Fibroblast of pulmonary artery (primary cell): Measurements from ENCODE around the gene FLOT1.
"Not testable (repeated sequence)": the region's sequence is repeated elsewhere in the genome, so short reads cannot be mapped to it uniquely, and the experiment has no call there.

Source experiments
- DNase-seq: peaks from one replicate; pipeline ENCODE4 v3.0.0-alpha.2; 2010; ENCODE audit warnings: low read depth
- H3K4me3 ChIP-seq: replicated peaks from 2 replicates; pipeline ENCODE4 v1.5.1; 2011; ENCODE audit warnings: low read depth, mild to moderate bottlenecking, control low read depth, low read length, moderate library complexity
- CTCF ChIP-seq: IDR thresholded peaks from 2 replicates; pipeline ENCODE4 v1.5.1; 2011; ENCODE audit warnings: mild to moderate bottlenecking, control low read depth, low read length, inconsistent platforms; ENCODE audit errors: missing control alignments

FLOT1 gene

GRCh38 chr6:30724906-30725667 is 17.4 kb downstream of the FLOT1 start:
- TF ChIP-seq CTCF: no peak
- H3K4me3 ChIP-seq: no peak overlapping the region
- DNase-seq: no peak

DNA sequence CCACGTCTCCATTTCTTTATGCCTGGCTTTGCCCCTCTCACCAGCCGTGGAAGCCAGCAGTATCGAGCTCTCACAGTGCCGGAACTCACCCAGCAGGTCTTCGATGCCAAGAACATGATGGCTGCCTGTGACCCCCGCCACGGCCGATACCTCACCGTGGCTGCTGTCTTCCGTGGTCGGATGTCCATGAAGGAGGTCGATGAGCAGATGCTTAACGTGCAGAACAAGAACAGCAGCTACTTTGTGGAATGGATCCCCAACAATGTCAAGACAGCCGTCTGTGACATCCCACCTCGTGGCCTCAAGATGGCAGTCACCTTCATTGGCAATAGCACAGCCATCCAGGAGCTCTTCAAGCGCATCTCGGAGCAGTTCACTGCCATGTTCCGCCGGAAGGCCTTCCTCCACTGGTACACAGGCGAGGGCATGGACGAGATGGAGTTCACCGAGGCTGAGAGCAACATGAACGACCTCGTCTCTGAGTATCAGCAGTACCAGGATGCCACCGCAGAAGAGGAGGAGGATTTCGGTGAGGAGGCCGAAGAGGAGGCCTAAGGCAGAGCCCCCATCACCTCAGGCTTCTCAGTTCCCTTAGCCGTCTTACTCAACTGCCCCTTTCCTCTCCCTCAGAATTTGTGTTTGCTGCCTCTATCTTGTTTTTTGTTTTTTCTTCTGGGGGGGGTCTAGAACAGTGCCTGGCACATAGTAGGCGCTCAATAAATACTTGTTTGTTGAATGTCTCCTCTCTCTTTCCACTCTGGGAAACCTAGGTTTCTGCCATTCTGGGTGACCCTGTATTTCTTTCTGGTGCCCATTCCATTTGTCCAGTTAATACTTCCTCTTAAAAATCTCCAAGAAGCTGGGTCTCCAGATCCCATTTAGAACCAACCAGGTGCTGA is 18.4 kb downstream of the FLOT1 start:
- H3K4me3 ChIP-seq, DNase-seq: not testable (repeated sequence)

GRCh38 chr6:30723159-30723842 is 19.2 kb downstream of the FLOT1 start:
- H3K4me3 ChIP-seq: peak overlapping the region; percentile 88
- DNase-seq: not testable (repeated sequence)

DNA sequence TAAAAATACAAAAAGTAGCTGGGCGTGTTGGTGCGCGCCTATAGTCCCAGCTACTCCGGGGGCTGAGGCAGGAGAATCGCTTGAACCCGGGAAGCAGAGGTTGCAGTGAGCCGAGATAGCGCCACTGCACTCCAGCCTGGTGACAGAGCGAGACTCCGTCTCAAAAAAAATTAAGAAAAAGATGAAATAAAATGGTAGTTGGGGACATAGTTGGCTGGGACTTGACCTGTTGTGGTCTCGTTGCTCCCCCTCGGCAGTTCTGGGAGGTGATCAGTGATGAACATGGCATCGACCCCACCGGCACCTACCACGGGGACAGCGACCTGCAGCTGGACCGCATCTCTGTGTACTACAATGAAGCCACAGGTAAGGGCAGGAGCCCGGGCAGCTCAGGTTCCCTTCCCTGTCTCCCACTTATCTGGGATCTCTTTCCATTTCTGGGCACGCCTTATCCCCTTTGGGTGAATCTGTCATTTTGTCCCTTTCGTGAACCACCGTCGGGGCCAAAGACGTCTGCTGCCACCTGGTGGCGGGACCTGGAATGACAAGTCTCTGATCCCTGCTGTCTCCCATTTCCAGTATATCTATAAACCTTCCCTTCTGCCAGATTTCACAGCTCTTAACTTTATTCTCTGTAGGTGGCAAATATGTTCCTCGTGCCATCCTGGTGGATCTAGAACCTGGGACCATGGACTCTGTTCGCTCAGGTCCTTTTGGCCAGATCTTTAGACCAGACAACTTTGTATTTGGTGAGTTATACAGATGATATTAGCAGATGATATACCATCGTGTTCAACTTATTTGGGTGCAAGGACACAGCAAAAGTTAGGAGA is 20.0 kb downstream of the FLOT1 start:
- peak; percentile 88 for TF ChIP-seq CTCF
- DNase-seq: peak; percentile 84
- H3K4me3 ChIP-seq: peak overlapping the region; percentile 88

- peak; percentile 64 for DNase-seq
Observed at GRCh38 chr6:30722025-30722279, 20.5 kb downstream of the FLOT1 start.

DNA sequence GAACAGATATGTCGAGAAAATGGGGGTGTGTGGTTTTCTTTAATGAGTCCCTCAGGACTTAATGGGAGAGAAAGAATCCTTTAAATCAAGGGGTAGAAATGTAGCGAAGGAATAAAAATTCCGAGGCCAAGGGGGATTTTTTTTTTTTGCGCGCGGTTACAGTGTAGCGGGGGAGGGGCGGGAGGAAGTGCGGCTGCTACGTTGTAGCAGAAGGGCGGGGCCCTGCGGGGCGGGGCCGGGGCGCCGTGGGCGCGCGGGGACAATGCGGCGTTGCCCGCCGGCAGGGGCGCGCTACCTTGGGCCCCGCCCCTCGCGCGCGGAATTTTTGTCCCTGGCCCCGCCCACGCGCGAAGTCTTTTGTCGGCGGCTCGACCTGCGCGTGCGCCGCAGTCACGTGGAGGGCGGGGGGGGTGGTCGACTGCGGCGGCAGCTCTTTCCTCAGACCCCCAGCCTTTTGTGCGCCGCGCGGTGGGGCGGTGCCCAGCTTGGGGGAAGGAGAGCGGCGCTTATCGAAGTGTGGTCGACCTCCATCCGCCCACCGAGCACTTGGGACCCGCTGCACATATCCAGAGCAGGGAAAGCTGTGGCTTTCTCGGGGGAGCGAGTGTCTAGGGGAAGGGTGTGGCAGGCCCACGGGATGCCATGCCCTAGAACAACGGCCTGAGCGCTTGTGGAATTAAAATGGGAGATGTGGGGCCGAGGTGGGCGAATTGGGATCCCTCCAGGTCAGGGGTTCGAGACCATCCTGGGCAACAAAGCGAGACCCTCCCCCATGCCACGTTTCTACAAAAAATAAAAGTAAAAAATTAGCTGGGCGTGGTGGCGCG is 21.1 kb downstream of the FLOT1 start:
- peak overlapping the region; percentile 88 for H3K4me3 ChIP-seq
- DNase-seq: peak; percentile 94
- TF ChIP-seq CTCF: no peak

More at GRCh38 chr6:30722025-30722279, 20.5 kb downstream of the FLOT1 start:
- peak overlapping the region; percentile 88 for H3K4me3 ChIP-seq

DNA sequence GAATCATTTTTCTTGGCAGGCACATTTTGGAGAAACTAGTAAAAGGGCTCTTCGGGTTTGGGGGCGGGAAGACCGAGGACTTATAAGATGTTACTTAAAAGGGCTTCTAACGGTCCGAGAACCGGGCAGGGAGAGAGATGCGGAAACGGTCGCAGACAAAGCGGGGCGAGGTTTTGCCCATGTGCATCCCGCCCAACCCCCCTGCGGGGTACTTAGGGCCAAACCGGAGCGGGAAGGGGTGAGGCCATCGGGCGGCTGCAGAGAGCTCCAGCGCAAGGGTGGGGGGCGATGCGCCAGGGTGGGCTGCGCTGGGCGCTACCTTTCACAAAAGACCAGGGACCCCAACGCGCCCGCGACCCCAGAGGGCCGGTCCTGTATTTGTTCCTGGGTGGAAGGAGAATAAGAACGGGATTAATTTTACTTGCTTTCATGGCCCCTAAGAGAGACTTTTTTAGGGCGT is 21.7 kb downstream of the FLOT1 start:
- H3K4me3 ChIP-seq: peak overlapping the region; percentile 88
- TF ChIP-seq CTCF: no peak
- peak; percentile 42 for DNase-seq
